ENCODE measurements around the gene RBFOX2. TPM values are rescaled to one million over a fixed set of nuclear protein-coding genes. Genes with fewer than 3 reads are reported as not detected.
"Not testable (repeated sequence)": the region's sequence is repeated elsewhere in the genome, so short reads cannot be mapped to it uniquely, and the experiment has no call there.

RBFOX2 gene
- total and polyA plus RNA-seq, 4 donors, result 14.2 to 53.6 (median 25.6) TPM

- Histone ChIP-seq H3K4me1 (ENCODE audit: control insufficient read depth in 4 of 4, insufficient read depth in 4 of 4, low read length in 3 of 4) (no peaks in the 10 kb centered on the region), H3K27ac (ENCODE audit: low read depth in 1 of 2, low read length in 2 of 2) (no peak overlapping the region), H3K4me3 (ENCODE audit: low read depth in 1 of 3, low read length in 3 of 3) (no peak overlapping the region), H3K36me3 (ENCODE audit: control insufficient read depth in 4 of 4, insufficient read depth in 3 of 4, low read depth in 1 of 4, low read length in 3 of 4) (no peaks in the 10 kb centered on the region), H3K9me3 (ENCODE audit: control insufficient read depth in 4 of 4, low read length in 3 of 4) (no peaks in the 10 kb centered on the region), H3K27me3 (ENCODE audit: control insufficient read depth in 4 of 4, insufficient read depth in 4 of 4, low read length in 3 of 4) (no peaks in the 10 kb centered on the region), H3K9ac (ENCODE audit: low read depth in 1 of 2, low read length in 2 of 2) (no peak overlapping the region)
- DNase-seq (ENCODE audit: low spot score), result no peak
- 95% methylated on average over 11 of the region's 11 CpGs for WGBS
- no peak for TF ChIP-seq HNF4G (IDR thresholded peaks at IDR 0.05)
- TF ChIP-seq HNF4A (conservative IDR thresholded peaks at IDR 0.05), result no peak
- TF ChIP-seq RAD21 (IDR thresholded peaks at IDR 0.05), result no peak
- no peak for TF ChIP-seq GABPA (IDR thresholded peaks at IDR 0.05 in 1 of 2, conservative IDR thresholded peaks at IDR 0.05 in 1 of 2)
- TF ChIP-seq FOXA1 (IDR thresholded peaks at IDR 0.05), result no peak
- no peak for TF ChIP-seq SP1 (IDR thresholded peaks at IDR 0.05)
- no peak for TF ChIP-seq MAX (IDR thresholded peaks at IDR 0.05)
- TF ChIP-seq CTCF (IDR thresholded peaks at IDR 0.05; ENCODE audit: low read depth, low read length, missing input control), result no peak
- TF ChIP-seq EGR1 (IDR thresholded peaks at IDR 0.05; ENCODE audit: low read depth in 2 of 2), result no peak
- TF ChIP-seq ATF3 (IDR thresholded peaks at IDR 0.05), result no peak
- TF ChIP-seq FOXA2 (IDR thresholded peaks at IDR 0.05), result no peak
- no peak for TF ChIP-seq NR2F2 (IDR thresholded peaks at IDR 0.05)
- no peak for TF ChIP-seq RXRA (IDR thresholded peaks at IDR 0.05)
- TF ChIP-seq JUND (IDR thresholded peaks at IDR 0.05), result no peak
- no peak for TF ChIP-seq ZBTB33 (IDR thresholded peaks at IDR 0.05)
- no peak for TF ChIP-seq TAF1 (conservative IDR thresholded peaks at IDR 0.05)
- no peak for TF ChIP-seq REST (IDR thresholded peaks at IDR 0.05)
- no peak for TF ChIP-seq YY1 (IDR thresholded peaks at IDR 0.05)
These were observed 20.5 kb upstream of the RBFOX2 start for GRCh38 chr22:36048911-36049677.

GRCh38 chr22:36044517-36044916 is 15.9 kb upstream of the RBFOX2 start:
- not testable (repeated sequence) for H3K27me3 ChIP-seq (ENCODE audit: control insufficient read depth in 4 of 4, insufficient read depth in 4 of 4, low read length in 3 of 4); H3K4me1 ChIP-seq (ENCODE audit: control insufficient read depth in 4 of 4, insufficient read depth in 4 of 4, low read length in 3 of 4); H3K9me3 ChIP-seq (ENCODE audit: control insufficient read depth in 4 of 4, low read length in 3 of 4); H3K4me3 ChIP-seq (ENCODE audit: low read depth in 1 of 3, low read length in 3 of 3); DNase-seq (ENCODE audit: low spot score); H3K36me3 ChIP-seq (ENCODE audit: control insufficient read depth in 4 of 4, insufficient read depth in 3 of 4, low read depth in 1 of 4, low read length in 3 of 4); H3K27ac ChIP-seq (ENCODE audit: low read depth in 1 of 2, low read length in 2 of 2); H3K9ac ChIP-seq (ENCODE audit: low read depth in 1 of 2, low read length in 2 of 2)
- 94% methylated on average over 3 of the region's 3 CpGs for WGBS
